H1 (cell line): ENCODE data around the gene STK33. TPM values are rescaled to one million over a fixed set of nuclear protein-coding genes. Genes with fewer than 3 reads are reported as not detected.

ENCODE experiments used
- CTCF ChIA-PET: fragments of 300-600 bp; sonication (Branson Sonifier 250); formaldehyde crosslinking; loops from one replicate; lab custom pipeline; 2021; ENCODE audit not compliant: partially characterized antibody; lab: Charles Lee
- POLR2A ChIA-PET: fragments of 300-600 bp; sonication (Branson Sonifier 250); formaldehyde crosslinking; loops from one replicate; lab custom pipeline; 2021; ENCODE audit warnings: inconsistent platforms; ENCODE audit not compliant: partially characterized antibody; lab: Charles Lee
- DNase-seq, 2 experiments: peaks; one replicate each; pipeline versions ENCODE4 v3.0.0 to v3.0.0-alpha.2; 2010 to 2022; ENCODE audit warnings: low spot score in 2 of 2, low read depth in 1 of 2, mixed read lengths in 1 of 2
- FAIRE-seq: peaks from 2 replicates; lab custom pipeline; 2011; peaks lifted over from hg19 to GRCh38; lab: Jason Lieb, UNC
- H2AFZ ChIP-seq: 2 replicates; pipeline ENCODE4 v1.8.1; 2012; ENCODE audit warnings: low read length, inconsistent platforms
- H2AK5ac ChIP-seq: 2 replicates; pipeline ENCODE4 v1.6.1; 2013; ENCODE audit warnings: low read depth, low read length
- H2BK120ac ChIP-seq: replicated peaks from 2 replicates; pipeline ENCODE3; 2013; ENCODE audit warnings: low read depth, low read length, inconsistent platforms
- H2BK12ac ChIP-seq: 2 replicates; pipeline ENCODE4 v1.6.1; 2013; ENCODE audit warnings: low read depth, low read length
- H2BK15ac ChIP-seq: 2 replicates; pipeline ENCODE4 v1.6.1; 2013; ENCODE audit warnings: low read length
- H2BK20ac ChIP-seq: 2 replicates; pipeline ENCODE4 v1.6.1; 2013; ENCODE audit warnings: low read length
- H2BK5ac ChIP-seq: 2 replicates; pipeline ENCODE4 v1.6.1; 2013; ENCODE audit warnings: low read depth, low read length
- H3K14ac ChIP-seq: 2 replicates; pipeline ENCODE4 v1.6.1; 2013; ENCODE audit warnings: inconsistent platforms; ENCODE audit not compliant: insufficient read length
- H3K18ac ChIP-seq: 2 replicates; pipeline ENCODE4 v1.6.1; 2013; ENCODE audit warnings: low read length; ENCODE audit errors: extremely low read depth
- H3K23ac ChIP-seq: 2 replicates; pipeline ENCODE4 v1.6.1; 2013; ENCODE audit warnings: inconsistent platforms; ENCODE audit not compliant: insufficient read length
- H3K23me2 ChIP-seq: 2 replicates; pipeline ENCODE4 v1.6.1; 2013; ENCODE audit warnings: low read depth, low read length
- H3K27ac ChIP-seq: 2 replicates; pipeline ENCODE4 v1.6.1; 2011; ENCODE audit warnings: low read depth, low read length, inconsistent platforms
- H3K27me3 ChIP-seq, 4 experiments: replicated peaks in 1 of 4; 1 replicate in 1 of 4; 2 replicates in 3 of 4; pipeline versions ENCODE4 v1.6.1 to v1.8.1; 2011 to 2013; ENCODE audit warnings: low read length in 3 of 4, mild to moderate bottlenecking in 3 of 4, inconsistent platforms in 2 of 4, mixed read lengths in 2 of 4, moderate library complexity in 1 of 4; ENCODE audit not compliant: control insufficient read depth in 3 of 4, insufficient read depth in 3 of 4; ENCODE audit errors: extremely low read depth in 1 of 4
- H3K36me3 ChIP-seq, 4 experiments: 2 replicates each; pipeline versions ENCODE4 v1.6.1 to v1.8.1; 2011 to 2013; ENCODE audit warnings: mild to moderate bottlenecking in 4 of 4, low read length in 3 of 4, moderate library complexity in 2 of 4, control low read depth in 1 of 4, inconsistent platforms in 1 of 4; ENCODE audit not compliant: insufficient read depth in 4 of 4, control insufficient read depth in 2 of 4
- H3K4ac ChIP-seq: replicated peaks from 2 replicates; pipeline ENCODE3; 2013; ENCODE audit warnings: low read length, low read depth, mixed read lengths, inconsistent platforms; ENCODE audit not compliant: insufficient read length
- H3K4me1 ChIP-seq, 4 experiments: replicated peaks in 1 of 4; 1 replicate in 1 of 4; 2 replicates in 3 of 4; pipeline versions ENCODE4 v1.6.1 to v1.8.1; 2011 to 2013; ENCODE audit warnings: low read length in 3 of 4, inconsistent platforms in 2 of 4, mixed read lengths in 1 of 4; ENCODE audit not compliant: insufficient read depth in 4 of 4, control insufficient read depth in 3 of 4
- H3K4me2 ChIP-seq, 2 experiments: 2 replicates each; pipeline versions ENCODE4 v1.6.1 to v1.8.1; 2011 to 2013; ENCODE audit warnings: low read depth in 2 of 2, low read length in 2 of 2, control low read depth in 1 of 2, inconsistent platforms in 1 of 2, mild to moderate bottlenecking in 1 of 2; ENCODE audit not compliant: insufficient read depth in 1 of 2
- H3K4me3 ChIP-seq, 4 experiments: fragments of 200-600, 300-600 bp in 1 of 4; sonication (generic), shearing (Covaris generic), sonication (Bioruptor Twin) in 1 of 4; 2 replicates each; pipeline versions ENCODE4 v1.5.1 to v1.8.1; 2011 to 2016; ENCODE audit warnings: low read length in 4 of 4, low read depth in 3 of 4, control low read depth in 2 of 4, inconsistent platforms in 2 of 4, mild to moderate bottlenecking in 2 of 4, mixed read lengths in 1 of 4, moderate library complexity in 1 of 4; ENCODE audit not compliant: insufficient read depth in 2 of 4; ENCODE audit errors: extremely low read depth in 1 of 4
- H3K56ac ChIP-seq: replicated peaks from 2 replicates; pipeline ENCODE3; 2013; ENCODE audit warnings: low read depth, mild to moderate bottlenecking, mixed read lengths, low read length, inconsistent platforms; ENCODE audit not compliant: insufficient read length
- H3K79me1 ChIP-seq: 2 replicates; pipeline ENCODE4 v1.6.1; 2013; ENCODE audit warnings: low read depth, low read length, control low read depth
- H3K79me2 ChIP-seq, 2 experiments: 2 replicates each; pipeline versions ENCODE4 v1.6.1 to v1.8.1; 2012 to 2013; ENCODE audit warnings: low read length in 2 of 2, mild to moderate bottlenecking in 2 of 2, inconsistent platforms in 1 of 2; ENCODE audit not compliant: insufficient read depth in 2 of 2, control insufficient read depth in 1 of 2
- H3K9ac ChIP-seq, 4 experiments: replicated peaks in 1 of 4; 1 replicate in 1 of 4; 2 replicates in 3 of 4; pipeline versions ENCODE4 v1.6.1 to v1.8.1; 2011 to 2013; ENCODE audit warnings: low read depth in 3 of 4, low read length in 3 of 4, control low read depth in 2 of 4, mild to moderate bottlenecking in 2 of 4, moderate library complexity in 2 of 4, inconsistent platforms in 1 of 4; ENCODE audit errors: extremely low read depth in 1 of 4
- H3K9me3 ChIP-seq, 2 experiments: 2 replicates each; pipeline versions ENCODE4 v1.6.1 to v1.8.1; 2012 to 2013; ENCODE audit warnings: mild to moderate bottlenecking in 2 of 2, moderate library complexity in 2 of 2, control low read depth in 1 of 2, inconsistent platforms in 1 of 2, low read depth in 1 of 2, low read length in 1 of 2, mixed read lengths in 1 of 2; ENCODE audit not compliant: insufficient read depth in 2 of 2
- H4K20me1 ChIP-seq, 2 experiments: replicated peaks in 1 of 2; 2 replicates each; pipeline versions ENCODE3 to v1.8.1; 2011 to 2013; ENCODE audit warnings: inconsistent platforms in 2 of 2, low read length in 2 of 2, mild to moderate bottlenecking in 1 of 2; ENCODE audit not compliant: insufficient read depth in 2 of 2, control insufficient read depth in 1 of 2
- H4K5ac ChIP-seq: 2 replicates; pipeline ENCODE4 v1.6.1; 2013; ENCODE audit warnings: low read length, low read depth, mixed read lengths, inconsistent platforms; ENCODE audit not compliant: insufficient read length
- H4K8ac ChIP-seq: 2 replicates; pipeline ENCODE4 v1.8.0; 2013; ENCODE audit warnings: mild to moderate bottlenecking, moderate library complexity, low read length, inconsistent platforms; ENCODE audit not compliant: insufficient read depth; ENCODE audit errors: extremely low read depth
- H4K91ac ChIP-seq: replicated peaks from 2 replicates; pipeline ENCODE3; 2013; ENCODE audit warnings: low read length, mixed read lengths, inconsistent platforms; ENCODE audit not compliant: insufficient read length
- GTF2F1 ChIP-seq: IDR thresholded peaks from 2 replicates; pipeline ENCODE4 v1.6.1; 2012; ENCODE audit warnings: low read depth, low read length, improper control_type of control experiment, borderline replicate concordance
- POLR2AphosphoS5 ChIP-seq: IDR thresholded peaks from 2 replicates; pipeline ENCODE4 v1.6.1; 2011; ENCODE audit warnings: low read depth, low read length
- WGBS, 2 experiments: shearing (Covaris generic) in 1 of 2; methylation state at CpG; one replicate each; pipeline versions ENCODE4 v1.1.6 to v1.1.7; 2013 to 2015; ENCODE audit warnings: low lambda C conversion rate in 2 of 2, mixed read lengths in 2 of 2, inconsistent platforms in 1 of 2, low coverage in 1 of 2, missing lambda C conversion rate in 1 of 2; ENCODE audit not compliant: insufficient replicate concordance in 2 of 2, insufficient coverage in 1 of 2, insufficient read length in 1 of 2; ENCODE audit errors: extremely low coverage in 1 of 2, missing lambda C conversion rate in 1 of 2; 5-methylcytosine and 5-hydroxymethylcytosine counted together
- polyA plus RNA-seq, 7 experiments: library from polyadenylated mRNA; depleted of rRNA in 3 of 7; stranded (reverse) in 5 of 7; unstranded in 2 of 7; fragments of >200 nt in 5 of 7; fragments of 200-250 nt in 2 of 7; gene quantifications; 1 replicate in 5 of 7; 2 replicates in 1 of 7; 4 replicates in 1 of 7; pipeline versions ENCODE4 v1.2.1 to v1.2.3, GENCODE V29; 2011 to 2013; ENCODE audit warnings: missing spikeins in 2 of 7, mixed read lengths in 2 of 7
- total RNA-seq: library from RNA; stranded (reverse); fragmentation: NEBNext Ultra II Directional; extraction: Animal tissue kit (Norgen Biotek cat#: 25700); gene quantifications from 2 replicates; pipeline ENCODE4 v1.2.1, GENCODE V29; 2021

STK33 gene
- total and polyA plus RNA-seq, 2 of the 8 experiments (the other 6 are each of a cell fraction or from before 2014, with no cell fraction given), result 8.8 to 25.1 TPM

DNA sequence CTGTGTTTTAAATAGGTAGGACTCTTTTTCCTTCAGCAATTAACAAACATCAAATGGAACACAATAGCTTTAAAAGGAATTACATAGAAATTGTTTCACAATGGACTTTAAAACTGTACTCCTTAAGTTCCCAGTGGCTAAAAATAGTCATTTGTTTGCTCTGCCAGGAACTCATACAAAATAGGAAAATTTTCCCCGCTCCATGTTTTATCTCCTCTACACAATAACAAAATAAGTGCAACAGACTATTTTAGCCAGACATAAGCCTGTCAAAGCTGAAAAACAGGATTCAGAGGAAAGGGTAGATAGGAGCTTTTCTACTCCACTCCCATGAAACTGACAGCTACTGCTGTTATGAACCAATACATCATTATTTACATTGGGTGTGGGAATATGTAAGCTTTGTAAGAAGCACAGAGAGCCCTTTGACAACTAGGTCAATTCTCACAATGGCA is 90.1 kb downstream of the STK33 start:
- ChIA-PET POLR2A (no interaction called here), CTCF (no interaction called here)
- Histone ChIP-seq H3K79me1 (no peaks in the 10 kb centered on the region; the same call in 1 of the 2 replicates), H3K79me2 (peaks cover 0 to 4% of the 10 kb centered on the region in 2 experiments; a peak in 1 of 4 replicates), H3K27ac (no peak overlapping the region), H4K20me1 (no peaks in the 10 kb centered on the region), H3K27me3 (no peaks in the 10 kb centered on the region), H3K9ac (no peak overlapping the region), H3K4ac (no peak overlapping the region), H3K23ac (no peak overlapping the region), H3K14ac (no peak overlapping the region), H2AFZ (no peak overlapping the region), H2BK120ac (no peak overlapping the region), H2BK15ac (no peak overlapping the region), H3K9me3 (no peaks in the 10 kb centered on the region), H2BK5ac (no peak overlapping the region), H3K4me2 (no peak overlapping the region), H2AK5ac (no peak overlapping the region), H3K23me2 (no peaks in the 10 kb centered on the region), H3K56ac (no peak overlapping the region), H4K91ac (no peak overlapping the region), H2BK12ac (no peak overlapping the region), H3K18ac (no peak overlapping the region), H4K8ac (no peak overlapping the region), H4K5ac (no peak overlapping the region), H2BK20ac (no peak overlapping the region), H3K4me3 (no peak overlapping the region), H3K36me3 (no peaks in the 10 kb centered on the region), H3K4me1 (no peaks in the 10 kb centered on the region)
- FAIRE-seq (no peak), DNase-seq (no peak)
- 92% methylated on average over 1 of the region's 1 CpG; no CpG with 5 or more reads in 1 of the 2 experiments for WGBS, 2 experiments
- TF ChIP-seq POLR2AphosphoS5, result no peak
- no peak for TF ChIP-seq GTF2F1
